Heart left ventricle (tissue), 13 donors: ENCODE results near the gene SLC25A33.

Experiments used
- POLR2A ChIP-seq, 2 donors: fragments of 450-650 bp; IDR thresholded peaks; one replicate each; pipeline ENCODE4 v1.6.1; 2017; ENCODE audit warnings: antibody characterized with exemption in 2 of 2, mild to moderate bottlenecking in 2 of 2, moderate library complexity in 2 of 2
- TF ChIP-seq, protein P1 (sequence below), 12 donors: fragments of 200-600 bp; sonication (generic) in 4 of 12; IDR thresholded peaks; one replicate each; pipeline versions ENCODE4 v1.5.0 to v1.8.0; 2018 to 2022; ENCODE audit warnings: antibody characterized with exemption in 12 of 12, mild to moderate bottlenecking in 5 of 12
- donor health status: ischemic (EF 13 %, LVEDD 7.1; RV severe dilation, severe dysfunction).
- donor health status: DM: no; HTN: yes; CAD: no.
- donor health status: DM: no; HTN: no; CAD: no.
- donor health status: ischemic (EF 25% LVEDD 6.9; RV normal size, moderate dysfunction).
- donor health status: ischemic (EF 25% LVEDD 5.7; RV mildly dilated, moderate dysfunction).
- donor health status: ischemic (EF 35%, LVEDD 5.7; RV mildly dilated, moderate dysfunction).
- donor health status: nonischemic (EF 11% LVEDD 7.7; RV severe dilation, severe dysfunction).
- donor health status: DM: yes; HTN: yes; CAD: no.
- donor health status: PGD.
- donor health status: ischemic (EF 29% LVEDD 5.4; RV normal size, mild dysfunction).
- donor health status: nonischemic (EF 23%, LVEDD 6.1; RV moderate dilation, normal function).

DNA sequence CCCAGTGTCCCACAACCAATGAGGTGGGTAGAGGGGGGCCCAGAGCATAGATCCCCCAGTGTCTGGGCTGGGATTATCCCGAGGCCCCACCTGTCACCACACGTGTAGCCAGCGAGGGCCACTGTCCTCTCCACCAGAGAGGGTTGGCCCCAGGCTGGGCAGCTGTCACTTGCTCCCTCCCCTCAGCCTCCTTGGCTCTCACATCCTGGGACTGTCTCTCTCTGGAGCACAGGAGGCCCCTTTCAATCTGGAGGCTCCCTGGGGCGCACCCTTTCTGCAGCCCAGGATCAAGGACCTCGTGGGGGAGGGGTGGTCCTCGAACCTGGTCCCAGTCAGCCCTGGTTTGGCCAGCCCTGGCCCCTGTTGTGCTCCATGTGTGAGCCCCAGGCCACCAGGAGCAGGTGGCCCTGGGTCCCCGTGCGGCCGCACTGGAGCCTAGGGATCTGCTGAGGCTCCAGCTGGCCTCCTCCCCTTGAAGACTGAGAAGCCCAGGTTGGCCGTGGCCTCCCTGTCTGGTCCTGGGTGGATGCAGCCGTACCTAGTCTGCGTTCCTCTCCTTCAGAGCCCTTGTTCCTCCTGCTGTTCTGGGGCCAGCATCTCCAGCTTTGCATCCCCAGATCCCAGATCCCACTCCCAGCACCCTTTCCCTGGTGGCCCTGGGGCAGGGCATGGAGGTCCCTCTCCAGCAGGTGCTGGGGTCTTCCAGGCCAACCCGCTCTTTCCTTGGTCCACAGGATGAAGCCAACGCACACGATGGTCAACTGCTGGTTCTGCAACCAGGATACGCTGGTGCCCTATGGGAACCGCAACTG lies 56.1 kb downstream of the SLC25A33 start:
- TF ChIP-seq, protein P1, sequence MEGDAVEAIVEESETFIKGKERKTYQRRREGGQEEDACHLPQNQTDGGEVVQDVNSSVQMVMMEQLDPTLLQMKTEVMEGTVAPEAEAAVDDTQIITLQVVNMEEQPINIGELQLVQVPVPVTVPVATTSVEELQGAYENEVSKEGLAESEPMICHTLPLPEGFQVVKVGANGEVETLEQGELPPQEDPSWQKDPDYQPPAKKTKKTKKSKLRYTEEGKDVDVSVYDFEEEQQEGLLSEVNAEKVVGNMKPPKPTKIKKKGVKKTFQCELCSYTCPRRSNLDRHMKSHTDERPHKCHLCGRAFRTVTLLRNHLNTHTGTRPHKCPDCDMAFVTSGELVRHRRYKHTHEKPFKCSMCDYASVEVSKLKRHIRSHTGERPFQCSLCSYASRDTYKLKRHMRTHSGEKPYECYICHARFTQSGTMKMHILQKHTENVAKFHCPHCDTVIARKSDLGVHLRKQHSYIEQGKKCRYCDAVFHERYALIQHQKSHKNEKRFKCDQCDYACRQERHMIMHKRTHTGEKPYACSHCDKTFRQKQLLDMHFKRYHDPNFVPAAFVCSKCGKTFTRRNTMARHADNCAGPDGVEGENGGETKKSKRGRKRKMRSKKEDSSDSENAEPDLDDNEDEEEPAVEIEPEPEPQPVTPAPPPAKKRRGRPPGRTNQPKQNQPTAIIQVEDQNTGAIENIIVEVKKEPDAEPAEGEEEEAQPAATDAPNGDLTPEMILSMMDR (IDR thresholded peaks at IDR 0.05): no peak
- no peak for TF ChIP-seq POLR2A (IDR thresholded peaks at IDR 0.05)
